ENCODE measurements around the gene DLGAP4. TPM values are rescaled to one million over a fixed set of nuclear protein-coding genes. Genes with fewer than 3 reads are reported as not detected.

DLGAP4 gene
- total and polyA plus RNA-seq, 2 of the 8 experiments (the other 6 are each of a cell fraction or from before 2014, with no cell fraction given) = 41.2 to 57.2 TPM

DNA sequence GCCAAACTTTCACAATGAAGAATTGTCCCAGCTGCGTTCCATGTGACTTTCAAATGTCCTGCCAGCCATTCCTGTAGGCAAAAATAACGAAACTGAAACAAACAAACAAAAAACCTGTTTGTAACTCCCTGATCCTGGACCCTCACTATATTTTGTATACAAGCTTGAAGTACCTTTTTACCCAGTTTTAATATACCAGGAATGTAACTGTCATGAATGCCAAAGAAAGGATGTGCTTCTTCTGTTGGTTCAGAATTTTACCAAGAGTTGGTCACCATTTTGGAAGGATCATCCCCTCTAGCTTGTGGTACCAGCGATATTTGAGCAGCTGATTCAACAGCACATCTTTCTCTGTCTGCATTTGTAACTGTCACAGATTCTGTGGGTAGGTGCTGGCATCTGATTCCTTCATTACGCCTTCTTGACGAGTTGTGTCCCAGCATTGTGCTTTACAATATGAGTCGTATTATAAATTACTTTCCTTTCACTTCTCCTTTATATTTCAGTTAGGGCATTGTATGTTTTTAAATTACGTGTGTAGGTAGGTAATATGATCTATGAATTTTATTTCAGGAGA, 93.9 kb downstream of the DLGAP4 start:
- peaks cover 5% of the 10 kb centered on the region; the same call in 1 of the 2 replicates for H3K23me2 ChIP-seq (ENCODE audit: low read depth, low read length)
- H3K9ac ChIP-seq (replicated peaks in 1 of 4; ENCODE audit: extremely low read depth in 1 of 4, low read depth in 3 of 4, low read length in 3 of 4) = no peak overlapping the region
- H3K4me1 ChIP-seq (replicated peaks in 1 of 4; ENCODE audit: control insufficient read depth in 3 of 4, insufficient read depth in 4 of 4, low read length in 3 of 4) = peaks cover 0 to 6% (median 3%) of the 10 kb centered on the region in 4 experiments; a peak in 4 of 7 replicates
- H3K4me2 ChIP-seq (ENCODE audit: insufficient read depth in 1 of 2, low read depth in 2 of 2, low read length in 2 of 2) = no peak overlapping the region
- 0 out of 2 replicates have a peak overlapping the region, but pooled peaks have one; percentile 10 for H2BK15ac ChIP-seq (ENCODE audit: low read length)
- ChIA-PET CTCF (ENCODE audit: partially characterized antibody) (interaction anchor here (0.6 to 4.5 kb wide), 56 partner anchors 8 to 456 kb away, joined by 3 to 42 read pairs (median 6); no protein-coding TSS in a partner anchor), POLR2A (ENCODE audit: partially characterized antibody) (interaction anchor here (0.9 kb wide), 2 partner anchors 8 to 48 kb away, joined by 3 read pairs; no protein-coding TSS in a partner anchor)
- H3K14ac ChIP-seq (ENCODE audit: insufficient read length) = no peak overlapping the region
- no peak overlapping the region for H3K56ac ChIP-seq (replicated peaks; ENCODE audit: insufficient read length, low read depth, low read length)
- no peak overlapping the region for H3K4ac ChIP-seq (replicated peaks; ENCODE audit: insufficient read length, low read depth, low read length)
- no peak overlapping the region for H3K18ac ChIP-seq (ENCODE audit: extremely low read depth, low read length)
- H3K36me3 ChIP-seq (ENCODE audit: control insufficient read depth in 2 of 4, insufficient read depth in 4 of 4, low read length in 3 of 4) = no peaks in the 10 kb centered on the region
- no peak for DNase-seq (ENCODE audit: low read depth in 1 of 2, low spot score in 2 of 2)
- no peak overlapping the region for H3K27ac ChIP-seq (ENCODE audit: low read depth, low read length)
- no peak overlapping the region for H3K23ac ChIP-seq (ENCODE audit: insufficient read length)
- no peak overlapping the region for H2AFZ ChIP-seq (ENCODE audit: low read length)
- H3K9me3 ChIP-seq (ENCODE audit: insufficient read depth in 2 of 2, low read depth in 1 of 2, low read length in 1 of 2) = no peaks in the 10 kb centered on the region
- H2BK20ac ChIP-seq (ENCODE audit: low read length) = no peak overlapping the region
- H2AK5ac ChIP-seq (ENCODE audit: low read depth, low read length) = no peak overlapping the region
- peaks cover 0 to 4% of the 10 kb centered on the region in 2 experiments for H4K20me1 ChIP-seq (replicated peaks in 1 of 2; ENCODE audit: control insufficient read depth in 1 of 2, insufficient read depth in 2 of 2, low read length in 2 of 2)
- H2BK5ac ChIP-seq (ENCODE audit: low read depth, low read length) = no peak overlapping the region
- H3K79me1 ChIP-seq (ENCODE audit: low read depth, low read length) = 0 out of 2 replicates have a peak, but pooled peaks cover 2% of the 10 kb centered on the region
- 77 to 100% methylated on average over 1 to 7 of the region's 7 CpGs for WGBS, 2 experiments (ENCODE audit: extremely low coverage in 1 of 2, insufficient coverage in 1 of 2, insufficient read length in 1 of 2, insufficient replicate concordance in 2 of 2, low coverage in 1 of 2, low lambda C conversion rate in 2 of 2, missing lambda C conversion rate in 1 of 2)
- peak; percentile 7 for FAIRE-seq
- no peak overlapping the region for H4K8ac ChIP-seq (ENCODE audit: extremely low read depth, insufficient read depth, low read length)
- no peak overlapping the region for H2BK12ac ChIP-seq (ENCODE audit: low read depth, low read length)
- H3K27me3 ChIP-seq (replicated peaks in 1 of 4; ENCODE audit: control insufficient read depth in 3 of 4, extremely low read depth in 1 of 4, insufficient read depth in 3 of 4, low read length in 3 of 4) = no peaks in the 10 kb centered on the region
- H3K79me2 ChIP-seq (ENCODE audit: control insufficient read depth in 1 of 2, insufficient read depth in 2 of 2, low read length in 2 of 2) = no peaks in the 10 kb centered on the region
- H4K91ac ChIP-seq (replicated peaks; ENCODE audit: insufficient read length, low read length) = no peak overlapping the region
- no peak overlapping the region for H4K5ac ChIP-seq (ENCODE audit: insufficient read length, low read depth, low read length)
- no peak overlapping the region for H2BK120ac ChIP-seq (replicated peaks; ENCODE audit: low read depth, low read length)
- H3K4me3 ChIP-seq (ENCODE audit: extremely low read depth in 1 of 4, insufficient read depth in 2 of 4, low read depth in 3 of 4, low read length in 4 of 4) = no peak overlapping the region
- TF ChIP-seq CHD2 (IDR thresholded peaks at IDR 0.05; ENCODE audit: low read length) (no peak), TCF12 (IDR thresholded peaks at IDR 0.05; ENCODE audit: low read depth, low read length) (no peak), POLR2AphosphoS5 (IDR thresholded peaks at IDR 0.05; ENCODE audit: low read depth, low read length) (no peak), PHF8 (conservative IDR thresholded peaks at IDR 0.05; ENCODE audit: low read depth, low read length) (no peak), RXRA (IDR thresholded peaks at IDR 0.05; ENCODE audit: insufficient read depth, low read depth, low read length) (no peak), JUND (IDR thresholded peaks at IDR 0.05; ENCODE audit: low read length) (no peak), FOSL1 (IDR thresholded peaks at IDR 0.05; ENCODE audit: insufficient read depth, low read depth, low read length) (no peak), GABPA (IDR thresholded peaks at IDR 0.05; ENCODE audit: borderline replicate concordance, insufficient read depth, low read length) (no peak), TAF7 (optimal IDR thresholded peaks at IDR 0.05; ENCODE audit: borderline replicate concordance, low read depth, low read length) (no peak), ASH2L (IDR thresholded peaks at IDR 0.05; ENCODE audit: low read length) (no peak), KDM4A (IDR thresholded peaks at IDR 0.05; ENCODE audit: low read depth, low read length, severe bottlenecking) (no peak), NRF1 (IDR thresholded peaks at IDR 0.05; ENCODE audit: low read depth, low read length) (no peak), RBBP5 (IDR thresholded peaks at IDR 0.05; ENCODE audit: borderline replicate concordance, low read depth, low read length) (no peak)

Data from H1 (cell line).